NCI-H226 (cell line): ENCODE data around the gene CDH6.

Source experiments
- DNase-seq: peaks from one replicate; pipeline ENCODE4 v3.0.0-alpha.2; 2015

The CDH6 gene

DNA sequence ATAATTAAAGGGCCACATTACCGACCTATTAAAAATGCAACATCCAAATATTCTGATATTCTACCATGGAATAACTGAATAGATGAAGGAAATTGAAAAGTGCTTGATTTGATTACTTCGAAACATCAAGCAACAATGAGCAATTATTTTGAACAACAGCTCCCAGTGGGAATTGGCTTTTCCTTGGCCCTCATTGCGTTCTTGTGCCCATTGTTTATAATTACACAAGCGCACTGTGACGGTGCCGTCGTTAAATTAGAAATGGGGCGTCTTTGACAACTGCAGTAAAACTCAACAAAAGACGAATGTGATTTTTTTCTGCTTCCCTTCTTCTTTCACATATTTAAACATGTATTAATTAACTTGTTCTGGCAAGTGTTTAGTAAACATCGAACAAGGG is 61.6 kb downstream of the CDH6 start:
- no peak for DNase-seq

DNA sequence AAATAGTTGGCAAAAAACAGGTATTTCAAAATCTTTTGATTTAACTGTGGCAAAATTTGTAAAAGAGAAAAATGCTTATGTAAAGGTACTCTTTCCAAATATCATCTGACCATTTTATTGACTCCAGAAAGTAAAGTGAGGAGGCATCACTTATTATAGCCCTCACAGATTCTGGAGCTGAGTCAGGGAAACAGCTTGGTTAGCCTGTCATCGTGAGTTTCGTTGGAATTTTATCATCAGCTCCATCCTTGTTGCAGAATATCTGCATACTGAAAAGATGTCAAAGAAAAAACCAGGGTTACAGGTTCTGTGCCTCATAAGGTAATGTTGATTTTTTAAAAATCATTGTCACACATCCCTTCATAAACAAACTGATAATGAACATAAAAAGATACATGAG is 74.8 kb downstream of the CDH6 start:
- no peak for DNase-seq

DNA sequence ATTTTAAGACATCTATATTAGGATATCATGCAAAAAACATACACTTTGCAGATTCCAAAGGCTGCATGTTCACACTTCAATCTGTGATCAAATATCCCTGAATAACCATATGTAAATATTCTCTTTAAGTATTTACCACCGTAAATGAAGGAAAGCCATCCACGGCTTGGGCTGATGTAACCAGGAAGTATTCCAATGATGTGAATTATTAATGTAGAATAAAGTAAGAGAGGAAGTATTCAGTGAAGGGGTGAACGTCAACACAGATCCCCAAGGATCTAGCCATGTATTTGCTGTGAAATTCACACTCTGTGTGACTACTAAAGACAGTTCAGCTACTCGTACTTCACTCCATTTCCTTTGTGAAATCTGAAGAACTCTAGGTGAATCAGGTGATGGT is 75.2 kb downstream of the CDH6 start:
- no peak for DNase-seq

DNA sequence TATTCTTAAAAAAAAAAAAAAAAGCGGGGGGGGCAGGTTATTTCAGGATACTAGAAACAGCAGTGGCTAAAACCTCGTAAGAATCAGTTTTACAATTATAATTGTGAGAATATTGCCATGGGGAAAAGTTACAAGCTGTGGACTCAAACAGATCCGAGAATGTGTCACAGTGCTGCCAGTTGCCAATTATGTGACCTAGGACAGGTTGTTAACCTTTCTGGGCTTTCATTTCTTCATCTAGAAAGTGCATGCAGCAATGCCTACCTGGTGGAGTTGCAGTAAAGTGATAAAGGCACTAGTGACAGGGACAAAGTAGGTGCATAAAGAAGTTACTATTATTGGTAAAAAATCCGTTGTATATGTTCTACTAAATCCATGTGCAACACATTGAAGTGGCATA is 75.8 kb downstream of the CDH6 start:
- no peak for DNase-seq

DNA sequence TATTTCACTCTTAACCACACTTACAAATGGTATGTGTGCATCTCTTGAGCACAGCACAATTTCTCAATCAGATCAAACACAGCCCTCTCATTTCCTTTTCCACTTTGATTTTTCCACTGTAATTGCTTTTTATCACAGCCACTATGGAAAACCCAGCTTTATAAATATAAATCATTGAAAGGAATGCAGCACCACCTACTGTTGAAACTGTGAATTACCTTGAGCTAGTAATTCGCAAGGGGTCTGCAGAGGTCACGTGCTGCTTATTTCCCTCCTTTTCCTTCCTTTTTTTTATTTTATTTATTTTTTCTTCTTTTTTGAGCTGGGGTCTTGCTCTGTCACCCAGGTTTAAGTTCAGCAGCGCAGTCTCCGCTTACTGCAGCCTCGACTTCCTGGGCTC is 76.9 kb downstream of the CDH6 start:
- no peak for DNase-seq

DNA sequence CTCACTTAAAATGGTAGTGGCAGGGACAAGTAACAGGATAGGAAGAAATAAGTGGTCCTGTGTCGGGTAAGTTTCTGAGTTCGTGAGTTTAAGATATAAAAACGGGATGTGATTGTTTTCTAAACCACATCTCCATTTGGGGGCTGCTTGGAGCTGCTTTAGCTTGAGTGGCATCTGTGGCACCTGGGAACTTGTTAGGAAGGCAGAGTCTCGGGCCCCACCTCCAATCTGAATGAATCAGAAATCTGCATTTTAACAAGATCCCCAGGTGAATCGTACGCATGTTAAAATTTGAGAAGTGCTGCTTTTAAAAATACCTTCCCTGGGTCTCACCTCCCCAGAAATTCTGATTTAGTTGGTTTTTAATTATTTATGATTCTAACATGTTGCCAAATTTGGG is 78.1 kb downstream of the CDH6 start:
- DNase-seq = no peak

DNA sequence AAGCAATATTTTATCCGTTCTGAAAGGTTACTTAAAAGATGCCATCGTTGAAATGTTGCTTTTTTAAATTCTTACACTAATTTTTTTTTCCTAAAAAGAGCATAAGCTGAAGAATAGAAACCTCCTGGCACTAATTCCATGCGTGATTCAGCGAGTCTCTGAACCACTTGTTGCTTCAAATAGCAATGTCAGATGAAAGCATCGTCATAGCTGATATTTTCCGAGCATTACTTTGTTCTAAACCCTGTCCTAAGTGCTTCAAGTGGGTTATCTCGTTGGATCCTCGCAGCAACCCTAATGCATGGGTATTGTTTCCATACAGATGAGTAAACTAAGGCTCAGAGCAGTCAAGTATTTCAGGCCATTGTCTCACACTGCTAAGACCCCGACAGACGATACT is 79.7 kb downstream of the CDH6 start:
- DNase-seq = no peak

DNA sequence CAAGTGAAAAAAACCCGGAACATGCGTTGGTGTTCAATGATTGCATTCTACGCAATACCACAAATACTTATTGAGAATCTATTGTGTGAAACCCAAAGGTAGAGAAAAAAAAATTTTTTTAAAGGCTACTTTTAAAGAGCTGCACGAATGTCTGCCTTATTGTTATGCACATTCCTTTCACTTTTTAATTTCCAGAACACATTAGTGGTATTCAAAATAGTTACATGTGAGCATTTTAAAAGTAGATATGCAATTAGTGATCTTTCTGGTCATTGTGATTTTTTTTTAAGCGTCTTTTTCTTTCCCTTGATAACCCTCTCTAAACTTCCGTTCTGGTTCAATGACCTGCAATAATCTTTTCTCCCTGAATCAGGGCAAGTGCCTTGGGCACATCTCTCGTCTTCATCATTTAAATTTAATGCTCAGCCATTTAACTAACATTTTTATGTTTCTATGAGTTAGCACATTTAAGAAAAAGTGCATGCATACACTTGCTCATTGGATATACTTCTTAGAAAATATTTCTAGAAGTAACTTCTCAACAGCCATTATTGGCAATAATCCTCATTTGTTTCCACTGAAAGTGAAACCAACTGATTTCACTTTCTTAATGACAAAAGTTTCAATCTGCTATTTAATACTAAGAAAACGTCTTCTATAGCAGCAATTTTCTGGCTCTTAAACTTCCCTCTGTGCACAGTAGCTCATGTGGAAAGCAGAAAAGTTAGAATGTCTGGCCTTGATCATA is 80.3 kb downstream of the CDH6 start:
- DNase-seq = no peak

DNA sequence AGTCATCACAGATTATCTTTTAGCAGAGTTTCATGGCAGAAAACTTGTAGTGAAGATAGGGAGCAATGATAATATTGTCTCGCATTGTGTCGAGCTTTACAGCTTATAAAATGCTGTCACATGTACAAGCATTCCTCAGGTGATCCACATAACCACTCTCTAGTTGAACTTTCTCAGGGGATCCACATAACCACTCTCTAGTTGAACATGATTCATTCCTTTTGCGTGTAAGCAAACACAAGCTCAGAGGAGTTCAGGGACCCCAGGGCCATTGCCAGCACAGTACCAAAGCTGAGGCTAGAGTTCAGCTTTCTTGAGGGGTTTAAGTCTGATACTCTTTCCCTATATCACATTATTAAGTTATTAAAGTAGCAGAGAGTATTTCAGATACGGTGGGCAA is 86.7 kb downstream of the CDH6 start:
- peak; percentile 14 for DNase-seq

DNA sequence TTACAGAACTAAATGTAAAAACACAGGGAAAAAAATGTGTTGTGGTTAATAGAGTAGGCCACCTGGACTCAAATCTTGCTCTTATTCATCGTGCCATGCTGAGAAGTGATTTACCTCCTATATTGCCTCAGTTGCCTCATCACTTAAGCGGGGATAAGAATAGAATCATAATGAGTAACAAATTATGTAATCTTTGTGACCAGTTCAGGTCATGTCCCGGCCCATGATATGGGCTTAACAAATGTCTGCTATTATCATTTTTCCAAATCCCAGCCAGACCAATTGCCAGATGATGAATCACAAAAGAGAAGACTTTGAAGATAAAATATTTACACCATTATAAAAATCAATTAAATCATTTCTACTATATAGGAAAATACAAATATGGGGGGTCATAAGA is 89.8 kb downstream of the CDH6 start:
- DNase-seq = no peak

DNA sequence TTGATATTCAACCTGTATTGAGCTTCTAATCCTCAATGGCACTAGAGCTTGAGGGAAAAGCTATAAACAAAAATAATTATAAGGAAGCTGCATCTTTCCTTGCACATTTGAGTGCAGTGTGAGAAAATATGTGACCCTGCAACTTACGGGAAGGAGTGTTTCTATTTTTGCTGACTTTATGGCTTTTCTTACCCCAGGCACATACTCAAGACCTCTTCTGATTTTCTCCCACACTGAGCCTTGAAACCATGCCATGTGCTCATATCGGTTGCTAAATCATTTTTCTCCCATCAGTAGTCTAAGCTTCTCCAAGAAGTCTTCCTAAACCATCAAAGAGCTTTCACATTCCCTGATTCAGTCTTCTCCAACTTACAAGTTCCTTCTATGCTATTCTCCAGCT is 91.5 kb downstream of the CDH6 start:
- DNase-seq = no peak

DNA sequence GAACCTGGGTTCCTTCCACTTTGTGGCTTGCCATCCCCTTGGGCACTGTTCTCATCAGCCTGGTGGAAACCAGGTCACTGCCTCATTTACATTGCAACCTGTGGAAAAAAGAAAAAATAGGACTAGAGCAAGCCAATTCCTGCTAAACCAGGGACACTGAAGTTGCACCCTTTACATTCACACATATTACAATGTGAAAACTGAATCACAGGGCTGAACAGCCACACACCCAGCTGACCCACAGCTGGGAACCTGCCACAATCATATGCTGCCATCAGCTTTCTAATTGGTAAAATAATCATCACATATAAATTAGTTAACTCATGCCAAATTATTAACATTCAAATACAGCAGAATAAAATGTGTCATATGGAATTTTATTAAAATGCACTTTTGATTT is 94.5 kb downstream of the CDH6 start:
- no peak for DNase-seq

DNA sequence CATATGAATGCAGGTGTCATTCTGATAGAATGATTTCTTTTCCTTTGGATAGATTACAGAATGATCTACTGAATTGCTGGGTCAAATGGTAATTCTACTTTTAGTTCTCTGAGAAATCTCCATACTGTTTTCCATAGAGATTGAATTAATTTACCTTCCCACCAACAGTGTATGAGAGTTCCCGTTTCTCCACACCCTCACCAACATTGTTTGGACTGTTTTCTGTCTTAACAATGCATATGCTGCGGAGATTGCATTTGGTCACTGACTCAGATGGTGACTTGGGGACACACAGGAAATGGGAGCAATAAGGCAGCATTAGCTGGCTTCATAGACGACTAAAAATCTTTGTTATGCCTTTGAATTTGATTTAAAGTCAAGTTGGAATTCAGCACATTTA is 95.9 kb downstream of the CDH6 start:
- DNase-seq = no peak

DNA sequence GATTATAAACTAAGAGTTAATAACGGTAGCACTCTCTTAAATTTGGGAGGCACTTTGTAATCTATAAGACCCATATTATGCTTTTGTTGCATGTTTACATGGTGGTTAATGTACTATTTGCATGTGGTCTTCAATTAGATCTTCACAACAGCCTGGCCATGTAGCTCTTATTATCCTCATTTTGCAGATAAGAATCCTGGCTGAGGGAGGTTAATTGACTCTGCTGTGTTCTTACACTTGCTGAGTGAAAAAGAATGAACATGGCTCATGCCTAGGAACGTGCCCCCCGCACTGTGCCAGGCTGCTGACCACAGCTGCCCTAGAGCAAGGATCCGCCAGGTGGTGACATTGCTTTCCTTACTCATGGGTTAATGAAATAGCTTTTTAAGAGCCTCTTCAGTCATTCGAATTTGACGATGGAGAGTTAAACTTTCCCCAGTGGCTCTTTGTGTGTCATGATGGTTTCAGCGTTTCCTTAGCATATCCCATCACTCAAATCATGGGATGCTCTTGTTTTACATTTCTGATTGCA is 97.9 kb downstream of the CDH6 start:
- DNase-seq = no peak

DNA sequence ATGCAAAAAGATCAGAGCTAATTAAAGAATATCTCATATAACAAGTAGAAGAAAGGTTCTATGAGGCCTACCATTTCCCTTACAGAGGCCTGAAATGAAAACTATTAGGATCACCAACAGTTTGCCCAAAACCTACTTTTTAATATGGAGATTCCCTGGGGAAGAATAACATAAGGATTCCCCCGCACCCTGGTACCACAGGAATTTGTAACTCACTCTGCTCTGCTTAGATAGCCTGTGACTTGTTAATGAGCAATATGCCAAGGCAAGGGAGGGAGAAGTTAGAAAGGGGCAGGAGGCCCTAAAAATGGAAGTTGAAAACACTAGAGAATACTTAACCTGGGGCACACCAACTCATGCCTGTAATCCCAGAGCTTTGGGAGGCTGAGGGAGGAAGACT is 107.0 kb downstream of the CDH6 start:
- no peak for DNase-seq

DNA sequence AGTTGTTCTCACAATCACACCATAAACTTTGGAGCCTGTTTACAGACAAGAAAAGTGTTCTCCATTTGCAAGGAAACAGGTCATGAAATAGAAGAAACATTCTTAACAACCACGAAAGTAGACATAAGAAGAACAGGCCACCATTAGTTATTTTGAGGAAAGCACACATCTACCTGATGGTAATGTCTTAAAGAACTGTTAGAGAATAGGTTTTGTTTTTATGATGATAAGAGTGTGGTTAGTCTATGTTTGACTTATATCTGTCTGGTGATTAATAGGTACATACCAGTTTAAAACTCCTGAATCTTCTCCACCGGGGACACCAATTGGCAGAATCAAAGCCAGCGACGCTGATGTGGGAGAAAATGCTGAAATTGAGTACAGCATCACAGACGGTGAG is 108.3 kb downstream of the CDH6 start:
- DNase-seq = no peak

DNA sequence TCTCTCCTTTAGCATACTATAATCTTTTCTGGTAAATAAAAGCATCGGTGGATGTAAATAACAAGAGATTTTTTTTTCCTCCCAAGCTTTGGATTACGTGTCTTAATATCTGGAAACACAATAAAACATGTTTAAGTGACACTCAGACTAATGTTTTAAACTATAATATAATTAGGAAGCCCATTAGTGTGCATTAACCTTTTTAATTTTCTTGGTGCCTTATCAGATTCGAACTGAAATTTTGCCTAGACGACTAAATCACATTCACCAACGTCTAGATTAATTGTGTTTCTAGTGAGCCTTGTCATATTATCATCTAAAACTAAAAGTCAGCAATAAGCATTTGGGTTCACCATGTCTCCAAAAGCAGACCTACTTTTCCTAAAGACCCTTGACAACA is 110.2 kb downstream of the CDH6 start:
- no peak for DNase-seq

DNA sequence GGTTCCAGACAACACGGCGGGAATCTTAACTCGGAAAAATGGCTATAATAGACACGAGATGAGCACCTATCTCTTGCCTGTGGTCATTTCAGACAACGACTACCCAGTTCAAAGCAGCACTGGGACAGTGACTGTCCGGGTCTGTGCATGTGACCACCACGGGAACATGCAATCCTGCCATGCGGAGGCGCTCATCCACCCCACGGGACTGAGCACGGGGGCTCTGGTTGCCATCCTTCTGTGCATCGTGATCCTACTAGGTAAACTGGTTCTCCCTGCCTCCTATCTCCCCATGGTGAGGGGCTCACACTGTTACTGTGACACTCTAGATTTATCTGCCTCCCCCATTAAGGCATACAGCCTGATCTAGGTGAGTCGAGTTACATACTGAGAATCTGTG is 124.2 kb downstream of the CDH6 start:
- no peak for DNase-seq

DNA sequence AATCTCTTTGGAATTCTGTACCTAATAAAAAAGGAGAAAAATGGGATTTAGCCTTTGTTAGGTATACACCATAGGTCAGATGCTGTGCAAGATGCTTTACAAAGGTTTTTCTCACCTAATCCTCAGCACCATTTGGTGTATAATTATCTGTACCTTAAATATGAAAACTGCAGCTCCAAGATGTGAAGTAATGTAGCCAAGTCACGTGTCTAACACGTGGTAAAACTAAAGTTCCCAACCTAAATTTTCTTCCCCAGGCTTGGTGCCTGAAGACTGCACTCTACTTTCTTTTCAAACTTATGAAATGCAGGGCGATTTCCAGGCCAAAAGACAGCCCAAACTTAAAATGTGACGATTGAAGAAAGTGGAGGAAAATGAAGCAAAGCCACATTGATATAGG is 125.8 kb downstream of the CDH6 start:
- DNase-seq = no peak

DNA sequence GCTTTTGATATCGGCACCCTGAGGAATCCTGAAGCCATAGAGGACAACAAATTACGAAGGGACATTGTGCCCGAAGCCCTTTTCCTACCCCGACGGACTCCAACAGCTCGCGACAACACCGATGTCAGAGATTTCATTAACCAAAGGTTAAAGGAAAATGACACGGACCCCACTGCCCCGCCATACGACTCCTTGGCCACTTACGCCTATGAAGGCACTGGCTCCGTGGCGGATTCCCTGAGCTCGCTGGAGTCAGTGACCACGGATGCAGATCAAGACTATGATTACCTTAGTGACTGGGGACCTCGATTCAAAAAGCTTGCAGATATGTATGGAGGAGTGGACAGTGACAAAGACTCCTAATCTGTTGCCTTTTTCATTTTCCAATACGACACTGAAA is 129.5 kb downstream of the CDH6 start:
- DNase-seq = no peak

DNA sequence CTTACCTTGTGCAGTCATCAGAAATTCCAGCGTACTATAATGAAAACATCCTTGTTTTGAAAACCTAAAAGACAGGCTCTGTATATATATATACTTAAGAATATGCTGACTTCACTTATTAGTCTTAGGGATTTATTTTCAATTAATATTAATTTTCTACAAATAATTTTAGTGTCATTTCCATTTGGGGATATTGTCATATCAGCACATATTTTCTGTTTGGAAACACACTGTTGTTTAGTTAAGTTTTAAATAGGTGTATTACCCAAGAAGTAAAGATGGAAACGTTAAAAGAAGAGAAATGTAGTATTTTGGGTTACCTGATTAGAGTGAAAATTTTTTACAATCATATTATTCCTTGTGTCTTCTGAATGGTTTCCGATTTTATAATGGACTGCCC is 131.4 kb downstream of the CDH6 start:
- no peak for DNase-seq

DNA sequence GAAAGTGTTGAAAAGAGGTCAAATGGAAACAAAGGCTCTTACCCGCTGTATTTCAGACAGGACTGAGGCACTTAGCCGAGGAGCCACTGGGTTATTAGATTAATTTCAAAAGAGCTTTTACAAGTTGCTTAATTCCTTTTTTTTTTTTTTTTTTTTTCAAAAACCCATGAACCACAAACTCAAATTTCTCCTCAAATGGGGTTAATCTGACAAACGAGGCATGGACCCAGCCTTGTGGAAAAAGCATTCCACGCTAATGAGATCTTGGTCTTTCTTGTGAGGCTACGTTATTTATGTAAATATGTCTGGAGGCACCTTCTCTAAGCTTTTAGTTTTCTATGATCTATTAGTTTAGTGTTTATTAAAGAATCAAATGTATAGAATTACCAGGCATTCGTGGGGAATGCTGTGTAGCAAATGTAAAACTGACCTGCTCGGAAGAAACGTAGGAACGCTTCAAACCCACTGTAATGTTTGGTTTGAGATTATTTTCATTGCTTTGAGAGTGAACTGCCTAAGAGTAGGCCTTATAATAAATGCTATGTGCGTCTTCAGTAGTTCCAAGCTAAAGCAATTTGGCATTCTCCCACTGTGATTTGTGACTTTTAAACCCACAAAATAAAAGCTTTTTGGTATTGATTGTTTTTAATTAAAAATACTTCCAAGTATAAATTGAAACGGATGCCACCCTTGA is 134.7 kb downstream of the CDH6 start:
- no peak for DNase-seq

DNA sequence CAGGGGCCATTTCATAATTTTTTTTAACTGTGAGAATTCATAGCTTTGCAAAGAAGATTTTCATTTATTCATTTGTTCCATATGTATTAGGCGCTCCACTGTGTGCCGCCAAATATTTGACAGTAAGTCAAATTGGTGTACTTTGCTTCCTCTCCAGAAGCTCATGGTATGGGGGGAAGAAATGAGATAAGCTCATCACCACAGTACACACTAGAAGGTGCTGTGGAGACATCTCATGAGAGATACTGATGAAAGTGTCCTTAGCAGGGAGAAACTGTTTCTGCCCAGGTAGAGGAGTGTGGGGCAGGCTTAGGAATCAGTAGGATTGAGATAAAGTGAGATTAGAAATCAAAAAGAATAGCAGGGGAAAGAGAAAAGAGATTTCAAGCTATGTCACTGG is 136.2 kb downstream of the CDH6 start:
- DNase-seq = peak; percentile 4

DNA sequence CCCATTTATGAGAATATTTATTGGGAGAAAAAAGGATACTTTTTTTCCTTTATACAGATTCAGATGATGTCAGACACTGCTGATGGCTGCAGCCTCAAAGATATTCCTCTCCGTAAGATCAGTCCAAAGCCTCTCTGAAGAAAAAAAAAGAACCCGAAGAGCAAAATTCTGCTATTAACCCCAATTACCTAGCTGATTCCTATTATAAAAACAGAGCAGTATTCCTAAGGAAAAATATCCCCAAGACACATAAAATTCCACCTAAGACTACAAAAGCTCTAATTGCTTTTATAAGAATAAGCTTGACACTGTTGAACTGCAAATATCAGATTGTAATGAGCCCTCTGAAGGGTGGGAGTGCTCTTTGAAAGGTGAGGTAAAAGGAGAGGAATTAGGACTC is 138.7 kb downstream of the CDH6 start:
- no peak for DNase-seq

DNA sequence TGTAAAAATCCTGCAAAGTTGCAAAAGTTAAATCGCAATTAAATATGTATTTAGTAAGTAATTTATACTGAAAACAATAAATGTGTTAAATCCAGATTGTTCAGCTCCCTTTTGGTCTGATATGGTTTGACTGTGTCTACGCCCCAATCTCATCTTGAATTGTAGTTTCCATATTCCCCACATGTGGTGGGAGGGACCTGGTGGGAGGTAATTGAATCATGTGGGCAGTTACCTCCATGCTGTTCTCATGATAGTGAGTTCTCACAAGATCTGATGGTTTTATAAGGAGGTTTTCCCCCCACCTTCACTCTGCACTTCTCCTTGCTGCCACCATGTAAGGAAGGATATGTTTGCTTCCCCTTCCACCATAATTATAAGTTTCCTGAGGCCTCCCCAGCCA is 140.0 kb downstream of the CDH6 start:
- no peak for DNase-seq
